PC-3 (cell line): ENCODE results near the gene KRT6A. TPM values are rescaled to one million over a fixed set of nuclear protein-coding genes. Genes with fewer than 3 reads are reported as not detected.

Experiments
- ATAC-seq: fragments of 200-7000 bp; cut with Tn5 transposase; 2 replicates; pipeline ENCODE4 v1.9.1; 2020; ENCODE audit warnings: mild to moderate bottlenecking, moderate library complexity
- BruUV-seq: library from RNA; stranded (reverse); fragments of 400-500 nt; replicated peaks from 2 replicates; lab custom pipeline; 2021; lab: Mats Ljungman, UMichigan
- CTCF ChIA-PET: fragments of 300-600 bp; sonication (Branson Sonifier 250); formaldehyde crosslinking; loops from one replicate; lab custom pipeline; 2022; ENCODE audit warnings: antibody characterized with exemption; lab: Charles Lee
- POLR2A ChIA-PET: fragments of 300-600 bp; sonication (Branson Sonifier 250); formaldehyde crosslinking; loops from one replicate; lab custom pipeline; 2022; ENCODE audit warnings: antibody characterized with exemption; ENCODE audit not compliant: unreplicated experiment; lab: Charles Lee
- DNase-seq: peaks from one replicate; pipeline ENCODE4 v3.0.0-alpha.2; 2015
- H2AFZ ChIP-seq: fragments of 300-600 bp; sonication (generic); 2 replicates; pipeline ENCODE4 v1.6.0; 2016; ENCODE audit warnings: antibody characterized with exemption, low read length
- H3F3A ChIP-seq: fragments of 300-600 bp; sonication (generic); one replicate; pipeline ENCODE4 v1.6.0; 2017; ENCODE audit warnings: antibody characterized with exemption, low read length, control low read depth, mild to moderate bottlenecking; ENCODE audit not compliant: unreplicated experiment
- H3K27ac ChIP-seq: fragments of 300-600 bp; sonication (generic); 2 replicates; pipeline ENCODE4 v1.5.1; 2016; ENCODE audit warnings: mild to moderate bottlenecking, low read length
- H3K27me3 ChIP-seq: fragments of 300-600 bp; sonication (generic); 2 replicates; pipeline ENCODE4 v1.6.1; 2016; ENCODE audit warnings: low read length, mixed read lengths
- H3K36me3 ChIP-seq: fragments of 300-600 bp; sonication (generic); 2 replicates; pipeline ENCODE4 v1.6.1; 2016; ENCODE audit warnings: low read depth, mixed run types, low read length, mixed read lengths
- H3K4me1 ChIP-seq: fragments of 300-600 bp; sonication (generic); 2 replicates; pipeline ENCODE4 v1.5.1; 2016; ENCODE audit warnings: low read length; ENCODE audit not compliant: insufficient read depth
- H3K4me2 ChIP-seq: fragments of 300-600 bp; sonication (generic); 2 replicates; pipeline ENCODE4 v1.6.0; 2016; ENCODE audit warnings: low read length
- H3K4me3 ChIP-seq: fragments of 300-600 bp; sonication (generic); 2 replicates; pipeline ENCODE4 v1.5.1; 2016; ENCODE audit warnings: mild to moderate bottlenecking, low read length, mixed read lengths
- H3K79me2 ChIP-seq: fragments of 300-600 bp; sonication (generic); 2 replicates; pipeline ENCODE4 v1.6.1; 2017; ENCODE audit warnings: low read length, mixed read lengths
- H3K9ac ChIP-seq: fragments of 300-600 bp; sonication (generic); 2 replicates; pipeline ENCODE4 v1.6.0; 2016; ENCODE audit warnings: mild to moderate bottlenecking, low read length
- H3K9me2 ChIP-seq: fragments of 300-600 bp; sonication (generic); replicated peaks from 2 replicates; pipeline ENCODE4 v1.6.1; 2016; ENCODE audit warnings: mixed run types, low read length, mixed read lengths
- H3K9me3 ChIP-seq: fragments of 300-600 bp; sonication (generic); 2 replicates; pipeline ENCODE4 v1.6.1; 2016; ENCODE audit warnings: low read length, mixed read lengths
- H4K20me1 ChIP-seq: fragments of 300-600 bp; sonication (generic); 2 replicates; pipeline ENCODE4 v1.6.1; 2016; ENCODE audit warnings: low read length, mixed read lengths
- EZH2 ChIP-seq: fragments of 300-600 bp; sonication (generic); IDR thresholded peaks from one replicate; pipeline ENCODE4 v1.6.1; 2017; ENCODE audit warnings: antibody characterized with exemption, mild to moderate bottlenecking, low read length; ENCODE audit not compliant: unreplicated experiment
- EZH2phosphoT487 ChIP-seq: fragments of 300-600 bp; sonication (generic); IDR thresholded peaks from 2 replicates; pipeline ENCODE4 v1.6.1; 2018; ENCODE audit warnings: mild to moderate bottlenecking, antibody characterized with exemption, low read length, borderline replicate concordance
- intact Hi-C: fragments of 100-400 bp; cut with micrococcal nuclease; formaldehyde crosslinking; loops from 2 replicates; pipeline ENCODE4 v1.9.0; 2023
- total RNA-seq: library from RNA; depleted of rRNA; stranded (reverse); fragments of >200 nt; gene quantifications from 2 replicates; pipeline ENCODE4 v1.2.3, GENCODE V29; 2014
- TF ChIP-seq, protein P1 (sequence below): fragments of 300-600 bp; sonication (generic); conservative IDR thresholded peaks from 2 replicates; pipeline ENCODE4 v1.5.1; 2017; ENCODE audit warnings: antibody characterized with exemption, low read depth, mild to moderate bottlenecking, low read length

Gene KRT6A
- total RNA-seq, 1 experiment from 2014 or later: 46.3 TPM

- ChIA-PET POLR2A (no interaction called here), CTCF (no interaction called here)
- no peak overlapping the region for H3K4me2 ChIP-seq
- no peaks in the 10 kb centered on the region for H3K9me2 ChIP-seq
- H3K4me1 ChIP-seq: no peaks in the 10 kb centered on the region
- ATAC-seq: no peak
- TF ChIP-seq EZH2: no peak
- TF ChIP-seq EZH2phosphoT487: no peak
- TF ChIP-seq, protein P1, sequence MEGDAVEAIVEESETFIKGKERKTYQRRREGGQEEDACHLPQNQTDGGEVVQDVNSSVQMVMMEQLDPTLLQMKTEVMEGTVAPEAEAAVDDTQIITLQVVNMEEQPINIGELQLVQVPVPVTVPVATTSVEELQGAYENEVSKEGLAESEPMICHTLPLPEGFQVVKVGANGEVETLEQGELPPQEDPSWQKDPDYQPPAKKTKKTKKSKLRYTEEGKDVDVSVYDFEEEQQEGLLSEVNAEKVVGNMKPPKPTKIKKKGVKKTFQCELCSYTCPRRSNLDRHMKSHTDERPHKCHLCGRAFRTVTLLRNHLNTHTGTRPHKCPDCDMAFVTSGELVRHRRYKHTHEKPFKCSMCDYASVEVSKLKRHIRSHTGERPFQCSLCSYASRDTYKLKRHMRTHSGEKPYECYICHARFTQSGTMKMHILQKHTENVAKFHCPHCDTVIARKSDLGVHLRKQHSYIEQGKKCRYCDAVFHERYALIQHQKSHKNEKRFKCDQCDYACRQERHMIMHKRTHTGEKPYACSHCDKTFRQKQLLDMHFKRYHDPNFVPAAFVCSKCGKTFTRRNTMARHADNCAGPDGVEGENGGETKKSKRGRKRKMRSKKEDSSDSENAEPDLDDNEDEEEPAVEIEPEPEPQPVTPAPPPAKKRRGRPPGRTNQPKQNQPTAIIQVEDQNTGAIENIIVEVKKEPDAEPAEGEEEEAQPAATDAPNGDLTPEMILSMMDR: no peak
- 0 out of 2 replicates have a peak, but pooled peaks cover 2% of the 10 kb centered on the region for H3K9me3 ChIP-seq
- no peaks in the 10 kb centered on the region for H3K27me3 ChIP-seq
- H3K9ac ChIP-seq: no peak overlapping the region
- no peak overlapping the region for H3K4me3 ChIP-seq
- H2AFZ ChIP-seq: no peak overlapping the region
- no peaks in the 10 kb centered on the region for H3K79me2 ChIP-seq
- BruUV-seq: no TSS peak
- H4K20me1 ChIP-seq: no peaks in the 10 kb centered on the region
- DNase-seq: no peak
- no peaks in the 10 kb centered on the region for H3F3A ChIP-seq
- intact Hi-C loops: no loop called here
- H3K27ac ChIP-seq: no peak overlapping the region
- no peaks in the 10 kb centered on the region for H3K36me3 ChIP-seq
Measured at GRCh38 chr12:52487211-52487610, 5.8 kb downstream of the KRT6A start.

DNA sequence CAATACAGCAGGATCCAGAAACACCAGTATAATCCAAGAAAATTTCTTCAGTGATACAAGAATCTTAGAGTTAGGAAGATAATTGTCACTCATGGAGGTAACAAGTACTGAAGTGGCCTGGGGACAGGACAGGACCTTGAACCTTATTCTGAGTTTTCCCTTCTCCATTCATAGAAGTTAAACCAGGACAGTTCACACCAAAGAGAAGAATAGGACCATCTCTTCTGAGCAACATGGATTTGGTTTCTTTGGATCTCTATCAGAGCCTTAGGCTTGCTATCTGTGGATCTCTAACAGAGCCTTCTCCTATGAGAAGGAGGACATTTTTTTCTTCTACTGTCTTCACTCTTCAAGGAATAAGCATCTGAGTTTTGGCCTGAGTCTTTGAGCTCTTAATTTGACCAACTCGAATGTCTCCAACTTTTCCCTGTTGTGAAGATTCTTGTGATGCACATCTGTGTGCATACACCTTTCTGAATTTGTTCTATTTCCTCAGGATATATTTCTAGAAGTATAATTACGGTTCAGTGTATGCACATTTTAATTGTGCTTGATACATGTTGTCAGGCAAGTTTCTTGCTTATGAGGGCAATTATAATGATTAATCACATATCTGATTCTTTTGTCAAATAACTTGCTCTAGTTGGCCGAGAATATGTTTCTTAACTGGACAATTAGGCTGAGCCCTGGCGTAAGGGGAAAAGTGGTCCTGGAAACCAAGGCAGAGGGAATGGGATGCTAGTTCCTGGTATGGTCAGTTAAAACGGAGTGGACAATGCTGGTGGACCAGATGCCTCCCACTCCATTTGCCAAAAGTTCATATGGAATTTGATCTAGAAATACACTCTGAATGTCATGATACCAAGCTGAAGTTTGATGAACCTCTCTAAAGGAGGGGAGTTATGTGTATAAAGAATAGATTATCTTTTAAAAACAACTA, 6.6 kb downstream of the KRT6A start:
- no peak overlapping the region for H3K27ac ChIP-seq
- TF ChIP-seq, protein P1: no peak
- no peak for TF ChIP-seq EZH2
- no peak for TF ChIP-seq EZH2phosphoT487
- no TSS peak for BruUV-seq
- H2AFZ ChIP-seq: no peak overlapping the region
- 0 out of 2 replicates have a peak, but pooled peaks cover 2% of the 10 kb centered on the region for H3K9me3 ChIP-seq
- H4K20me1 ChIP-seq: no peaks in the 10 kb centered on the region
- DNase-seq (no peak), ATAC-seq (no peak)
- no peaks in the 10 kb centered on the region for H3K79me2 ChIP-seq
- H3K36me3 ChIP-seq: no peaks in the 10 kb centered on the region
- no peaks in the 10 kb centered on the region for H3K9me2 ChIP-seq
- H3K27me3 ChIP-seq: no peaks in the 10 kb centered on the region
- H3K4me3 ChIP-seq: no peak overlapping the region
- H3K4me1 ChIP-seq: no peaks in the 10 kb centered on the region
- no peak overlapping the region for H3K4me2 ChIP-seq
- H3F3A ChIP-seq: no peaks in the 10 kb centered on the region
- H3K9ac ChIP-seq: no peak overlapping the region
- ChIA-PET POLR2A (no interaction called here), CTCF (no interaction called here)
- intact Hi-C loops: no loop called here

DNA sequence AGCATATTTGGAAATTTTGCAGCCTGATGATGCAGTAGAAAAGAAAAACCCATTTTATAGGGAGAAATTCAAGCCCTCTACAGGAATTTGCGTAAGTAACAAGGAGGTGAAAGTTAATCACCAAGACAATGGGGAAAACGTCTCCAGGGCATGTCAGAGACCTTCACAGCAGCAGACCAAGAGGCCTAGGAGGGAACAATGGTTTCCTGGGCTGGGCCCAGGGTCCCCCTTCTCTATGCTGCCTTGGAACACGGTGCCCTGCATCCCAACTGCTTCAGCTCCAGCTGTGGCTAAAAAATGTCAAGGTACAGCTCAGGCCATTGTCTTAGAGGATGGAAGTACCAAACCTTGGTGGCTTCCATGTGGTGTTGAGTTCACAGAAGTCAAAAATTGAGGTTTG, 13.0 kb downstream of the KRT6A start:
- H3K9ac ChIP-seq: no peak overlapping the region
- BruUV-seq: no TSS peak
- H3K4me3 ChIP-seq: no peak overlapping the region
- ChIA-PET POLR2A (no interaction called here), CTCF (no interaction called here)
- no peaks in the 10 kb centered on the region for H3K9me2 ChIP-seq
- H3K36me3 ChIP-seq: no peaks in the 10 kb centered on the region
- no peak overlapping the region for H2AFZ ChIP-seq
- no peaks in the 10 kb centered on the region for H3K4me1 ChIP-seq
- H4K20me1 ChIP-seq: no peaks in the 10 kb centered on the region
- DNase-seq: no peak
- intact Hi-C loops: no loop called here
- ATAC-seq: no peak
- no peaks in the 10 kb centered on the region for H3K27me3 ChIP-seq
- H3K4me2 ChIP-seq: no peak overlapping the region
- no peaks in the 10 kb centered on the region for H3K79me2 ChIP-seq
- TF ChIP-seq EZH2phosphoT487 (no peak), EZH2 (no peak)
- TF ChIP-seq, protein P1: no peak
- H3K9me3 ChIP-seq: 0 out of 2 replicates have a peak, but pooled peaks cover 2% of the 10 kb centered on the region
- no peak overlapping the region for H3K27ac ChIP-seq
- no peaks in the 10 kb centered on the region for H3F3A ChIP-seq
